ENCODE data around the gene JUNB.

Gene JUNB

GRCh38 chr19:12838182-12838885, 47.0 kb downstream of the JUNB start, which contains the start of gene MAST1:
TSS of gene MAST1 (plus strand) at chr19:12838515. CDS start at chr19:12838573, 58 bp downstream.
- H3K4me2 ChIP-seq (ENCODE audit: low read depth, low read length, poor library complexity, severe bottlenecking), result peak within 1 kb of the TSS; percentile 82
- TF ChIP-seq CTCF (conservative IDR thresholded peaks at IDR 0.05; ENCODE audit: low read length) (peak; percentile 49), EZH2phosphoT487 (IDR thresholded peaks at IDR 0.05; ENCODE audit: borderline replicate concordance) (no peak)
- H3K27me3 ChIP-seq (ENCODE audit: insufficient read depth, low read length, poor library complexity, severe bottlenecking), result no peaks in the 10 kb centered on the region
- peaks cover 26% of the 10 kb centered on the region for H3K4me1 ChIP-seq (ENCODE audit: insufficient read depth, low read length, poor library complexity, severe bottlenecking)
- no peaks in the 10 kb centered on the region for H3K9me2 ChIP-seq (replicated peaks; ENCODE audit: low read depth, low read length)
- H3K4me3 ChIP-seq (ENCODE audit: low read length, poor library complexity, severe bottlenecking), result peak within 1 kb of the TSS; percentile 89
- peak within 1 kb of the TSS; percentile 92 for H2AFZ ChIP-seq (ENCODE audit: low read length)
- peaks cover 28% of the 10 kb centered on the region for H3K79me2 ChIP-seq (ENCODE audit: insufficient read depth, low read length)
- no peaks in the 10 kb centered on the region for H3F3A ChIP-seq (ENCODE audit: low read depth)
- H3K9me3 ChIP-seq (ENCODE audit: insufficient read depth, low read depth, low read length), result no peaks in the 10 kb centered on the region
- peak within 1 kb of the TSS; percentile 84 for H3K9ac ChIP-seq (ENCODE audit: low read depth, low read length, poor library complexity, severe bottlenecking)
- H3K36me3 ChIP-seq (ENCODE audit: insufficient read depth, low read length), result no peaks in the 10 kb centered on the region
- peaks cover 26% of the 10 kb centered on the region for H4K20me1 ChIP-seq (ENCODE audit: insufficient read depth, low read length, poor library complexity, severe bottlenecking)

GRCh38 chr19:12838886-12839756, 47.8 kb downstream of the JUNB start:
- H3K4me3 ChIP-seq (ENCODE audit: low read length, poor library complexity, severe bottlenecking), result peak overlapping the region; percentile 89
- peaks cover 21% of the 10 kb centered on the region for H3K4me1 ChIP-seq (ENCODE audit: insufficient read depth, low read length, poor library complexity, severe bottlenecking)
- peak overlapping the region; percentile 82 for H3K4me2 ChIP-seq (ENCODE audit: low read depth, low read length, poor library complexity, severe bottlenecking)
- no peak for TF ChIP-seq EZH2phosphoT487 (IDR thresholded peaks at IDR 0.05; ENCODE audit: borderline replicate concordance)
- no peak for TF ChIP-seq CTCF (conservative IDR thresholded peaks at IDR 0.05; ENCODE audit: low read length)
- peaks cover 28% of the 10 kb centered on the region for H3K79me2 ChIP-seq (ENCODE audit: insufficient read depth, low read length)
- peaks cover 28% of the 10 kb centered on the region for H4K20me1 ChIP-seq (ENCODE audit: insufficient read depth, low read length, poor library complexity, severe bottlenecking)
- no peaks in the 10 kb centered on the region for H3K9me2 ChIP-seq (replicated peaks; ENCODE audit: low read depth, low read length)
- no peaks in the 10 kb centered on the region for H3K36me3 ChIP-seq (ENCODE audit: insufficient read depth, low read length)
- peak overlapping the region; percentile 84 for H3K9ac ChIP-seq (ENCODE audit: low read depth, low read length, poor library complexity, severe bottlenecking)
- H3K27me3 ChIP-seq (ENCODE audit: insufficient read depth, low read length, poor library complexity, severe bottlenecking), result no peaks in the 10 kb centered on the region
- H2AFZ ChIP-seq (ENCODE audit: low read length), result peak overlapping the region; percentile 92; the same call in 1 of the 2 replicates
- no peaks in the 10 kb centered on the region for H3F3A ChIP-seq (ENCODE audit: low read depth)
- no peaks in the 10 kb centered on the region for H3K9me3 ChIP-seq (ENCODE audit: insufficient read depth, low read depth, low read length)

GRCh38 chr19:12840091-12841079, 49.1 kb downstream of the JUNB start:
- H3K9me3 ChIP-seq (ENCODE audit: insufficient read depth, low read depth, low read length), result no peaks in the 10 kb centered on the region
- no peaks in the 10 kb centered on the region for H3K36me3 ChIP-seq (ENCODE audit: insufficient read depth, low read length)
- no peaks in the 10 kb centered on the region for H3F3A ChIP-seq (ENCODE audit: low read depth)
- H3K4me3 ChIP-seq (ENCODE audit: low read length, poor library complexity, severe bottlenecking), result no peak overlapping the region
- TF ChIP-seq CTCF (conservative IDR thresholded peaks at IDR 0.05; ENCODE audit: low read length) (no peak), EZH2phosphoT487 (IDR thresholded peaks at IDR 0.05; ENCODE audit: borderline replicate concordance) (no peak)
- H4K20me1 ChIP-seq (ENCODE audit: insufficient read depth, low read length, poor library complexity, severe bottlenecking), result peaks cover 33% of the 10 kb centered on the region
- no peak overlapping the region for H2AFZ ChIP-seq (ENCODE audit: low read length)
- H3K4me1 ChIP-seq (ENCODE audit: insufficient read depth, low read length, poor library complexity, severe bottlenecking), result peaks cover 14% of the 10 kb centered on the region
- no peak overlapping the region for H3K9ac ChIP-seq (ENCODE audit: low read depth, low read length, poor library complexity, severe bottlenecking)
- peak overlapping the region; percentile 31 for H3K4me2 ChIP-seq (ENCODE audit: low read depth, low read length, poor library complexity, severe bottlenecking)
- no peaks in the 10 kb centered on the region for H3K9me2 ChIP-seq (replicated peaks; ENCODE audit: low read depth, low read length)
- H3K79me2 ChIP-seq (ENCODE audit: insufficient read depth, low read length), result peaks cover 28% of the 10 kb centered on the region
- no peaks in the 10 kb centered on the region for H3K27me3 ChIP-seq (ENCODE audit: insufficient read depth, low read length, poor library complexity, severe bottlenecking)
